ENCODE results near the gene CHCHD6. TPM values are rescaled to one million over a fixed set of nuclear protein-coding genes. Genes with fewer than 3 reads are reported as not detected.

Gene CHCHD6
- total RNA-seq, 4 donors from 2014 or later: 15.6 to 25.8 (median 21.2) TPM

- H3K4me3 ChIP-seq (ENCODE audit: low read depth, poor library complexity, severe bottlenecking): no peak overlapping the region
- peak in 1 of 2 donors; percentile 43 for DNase-seq (ENCODE audit: low spot score in 2 of 2)
- 75 to 83% methylated on average over 4 of the region's 4 CpGs for WGBS, 2 donors
- no peak for TF ChIP-seq POLR2A (IDR thresholded peaks at IDR 0.05)
- TF ChIP-seq, protein P1, sequence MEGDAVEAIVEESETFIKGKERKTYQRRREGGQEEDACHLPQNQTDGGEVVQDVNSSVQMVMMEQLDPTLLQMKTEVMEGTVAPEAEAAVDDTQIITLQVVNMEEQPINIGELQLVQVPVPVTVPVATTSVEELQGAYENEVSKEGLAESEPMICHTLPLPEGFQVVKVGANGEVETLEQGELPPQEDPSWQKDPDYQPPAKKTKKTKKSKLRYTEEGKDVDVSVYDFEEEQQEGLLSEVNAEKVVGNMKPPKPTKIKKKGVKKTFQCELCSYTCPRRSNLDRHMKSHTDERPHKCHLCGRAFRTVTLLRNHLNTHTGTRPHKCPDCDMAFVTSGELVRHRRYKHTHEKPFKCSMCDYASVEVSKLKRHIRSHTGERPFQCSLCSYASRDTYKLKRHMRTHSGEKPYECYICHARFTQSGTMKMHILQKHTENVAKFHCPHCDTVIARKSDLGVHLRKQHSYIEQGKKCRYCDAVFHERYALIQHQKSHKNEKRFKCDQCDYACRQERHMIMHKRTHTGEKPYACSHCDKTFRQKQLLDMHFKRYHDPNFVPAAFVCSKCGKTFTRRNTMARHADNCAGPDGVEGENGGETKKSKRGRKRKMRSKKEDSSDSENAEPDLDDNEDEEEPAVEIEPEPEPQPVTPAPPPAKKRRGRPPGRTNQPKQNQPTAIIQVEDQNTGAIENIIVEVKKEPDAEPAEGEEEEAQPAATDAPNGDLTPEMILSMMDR (IDR thresholded peaks at IDR 0.05): no peak
- intact Hi-C loops (cut with DNase I; ENCODE audit: low total_unique reads): loop anchor here (5.0 to 10.0 kb wide), 2 partner anchors 232 to 704 kb away; partner anchors contain the start of gene PLXNA1
Observed at GRCh38 chr3:126750756-126751121, 46.7 kb downstream of the CHCHD6 start.

DNA sequence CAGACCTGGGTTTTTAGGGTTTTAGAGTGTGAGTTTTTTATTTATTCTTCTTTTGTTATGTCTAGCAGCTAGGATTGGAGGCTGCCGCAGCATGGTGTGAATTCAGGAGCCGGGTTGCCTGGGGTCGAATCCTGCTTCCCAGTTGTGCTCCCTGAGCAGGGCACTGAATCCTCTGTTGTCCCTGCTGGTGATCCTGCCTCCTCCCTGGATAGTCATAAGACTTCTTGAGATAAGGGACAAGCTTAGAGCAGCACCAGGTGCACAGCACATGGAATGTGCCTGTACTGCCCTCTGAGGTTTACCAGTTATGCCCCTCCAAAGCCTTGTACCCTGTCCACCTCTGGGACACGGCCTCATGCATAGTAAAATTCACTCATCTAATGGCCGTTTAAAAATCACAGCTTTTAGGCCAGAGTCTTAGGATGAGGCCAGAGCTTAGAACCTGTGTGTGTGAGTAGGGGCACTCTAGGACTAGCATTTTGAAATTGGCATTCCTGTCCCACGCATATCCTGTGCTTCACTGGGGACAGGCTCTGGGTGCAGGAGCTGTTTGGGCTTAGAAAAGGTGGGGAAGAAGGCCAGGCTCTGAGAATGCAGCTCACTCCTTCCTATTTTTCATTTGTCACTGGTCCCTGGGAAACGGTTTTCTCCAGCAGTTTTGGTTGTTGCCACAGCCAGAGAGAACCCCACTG is 47.7 kb downstream of the CHCHD6 start:
- H3K4me3 ChIP-seq (ENCODE audit: low read depth, poor library complexity, severe bottlenecking): no peak overlapping the region
- 71 to 72% methylated on average over 7 of the region's 7 CpGs for WGBS, 2 donors
- intact Hi-C loops (cut with DNase I; ENCODE audit: low total_unique reads): loop anchor here (5.0 to 10.0 kb wide), 2 partner anchors 231 to 703 kb away; partner anchors contain the start of gene PLXNA1
- peak in 1 of 2 donors; percentile 75 for DNase-seq (ENCODE audit: low spot score in 2 of 2)
- TF ChIP-seq, protein P1 (IDR thresholded peaks at IDR 0.05): no peak

DNA sequence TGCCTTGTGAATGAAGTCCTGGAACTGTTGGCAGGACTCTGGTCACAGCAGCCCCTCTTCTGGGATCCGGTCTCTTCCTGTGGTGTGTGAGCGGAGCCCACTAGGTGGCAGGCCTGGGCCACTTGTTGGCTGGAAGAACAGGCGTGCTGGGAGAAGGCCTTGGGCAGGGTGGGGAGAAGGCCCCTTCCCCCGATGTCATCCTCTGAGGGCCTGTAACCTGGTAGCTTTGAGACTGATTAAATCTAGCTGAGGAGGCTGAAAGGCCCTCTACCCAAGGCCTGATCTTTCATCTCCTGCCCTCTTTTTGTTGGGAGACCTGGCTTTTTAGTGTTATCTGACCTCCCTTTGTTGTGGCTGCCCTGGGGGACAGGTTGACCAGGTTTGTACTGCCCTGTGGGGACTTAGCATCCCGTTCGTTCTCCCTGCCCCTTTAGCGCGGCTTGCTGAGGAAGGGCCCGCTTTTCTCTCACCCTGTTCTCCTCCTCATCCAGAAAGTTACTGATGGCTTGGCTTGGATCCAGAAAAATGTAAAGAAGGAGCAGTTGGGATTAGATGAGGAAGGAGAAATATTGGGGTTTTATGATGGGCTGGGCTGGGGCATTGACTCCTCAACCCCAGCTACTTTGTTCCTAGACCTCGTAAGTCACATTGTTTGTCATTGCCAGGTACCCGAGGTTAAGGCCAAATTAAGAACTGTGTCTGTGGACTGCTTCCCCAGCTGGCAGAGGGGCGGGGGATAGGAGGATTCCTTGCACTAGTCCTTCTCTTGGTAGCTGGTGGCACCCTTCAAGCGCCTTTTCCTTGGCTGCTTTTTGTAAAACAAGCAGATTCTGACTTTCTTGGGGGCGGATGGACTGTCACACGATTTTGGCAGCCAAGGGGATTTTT is 48.5 kb downstream of the CHCHD6 start:
- TF ChIP-seq, protein P1 (IDR thresholded peaks at IDR 0.05): peak in 1 of 3 donors; percentile 73
- no peak for TF ChIP-seq POLR2A (IDR thresholded peaks at IDR 0.05)
- 30 to 40% methylated on average over 15 of the region's 15 CpGs for WGBS, 2 donors
- intact Hi-C loops (cut with DNase I; ENCODE audit: low total_unique reads): loop anchor here (5.0 to 10.0 kb wide), 2 partner anchors 230 to 702 kb away; partner anchors contain the start of gene PLXNA1
- peak; percentile 70 to 94 for DNase-seq (ENCODE audit: low spot score in 2 of 2)
- H3K4me3 ChIP-seq (ENCODE audit: low read depth, poor library complexity, severe bottlenecking): no peak overlapping the region

DNA sequence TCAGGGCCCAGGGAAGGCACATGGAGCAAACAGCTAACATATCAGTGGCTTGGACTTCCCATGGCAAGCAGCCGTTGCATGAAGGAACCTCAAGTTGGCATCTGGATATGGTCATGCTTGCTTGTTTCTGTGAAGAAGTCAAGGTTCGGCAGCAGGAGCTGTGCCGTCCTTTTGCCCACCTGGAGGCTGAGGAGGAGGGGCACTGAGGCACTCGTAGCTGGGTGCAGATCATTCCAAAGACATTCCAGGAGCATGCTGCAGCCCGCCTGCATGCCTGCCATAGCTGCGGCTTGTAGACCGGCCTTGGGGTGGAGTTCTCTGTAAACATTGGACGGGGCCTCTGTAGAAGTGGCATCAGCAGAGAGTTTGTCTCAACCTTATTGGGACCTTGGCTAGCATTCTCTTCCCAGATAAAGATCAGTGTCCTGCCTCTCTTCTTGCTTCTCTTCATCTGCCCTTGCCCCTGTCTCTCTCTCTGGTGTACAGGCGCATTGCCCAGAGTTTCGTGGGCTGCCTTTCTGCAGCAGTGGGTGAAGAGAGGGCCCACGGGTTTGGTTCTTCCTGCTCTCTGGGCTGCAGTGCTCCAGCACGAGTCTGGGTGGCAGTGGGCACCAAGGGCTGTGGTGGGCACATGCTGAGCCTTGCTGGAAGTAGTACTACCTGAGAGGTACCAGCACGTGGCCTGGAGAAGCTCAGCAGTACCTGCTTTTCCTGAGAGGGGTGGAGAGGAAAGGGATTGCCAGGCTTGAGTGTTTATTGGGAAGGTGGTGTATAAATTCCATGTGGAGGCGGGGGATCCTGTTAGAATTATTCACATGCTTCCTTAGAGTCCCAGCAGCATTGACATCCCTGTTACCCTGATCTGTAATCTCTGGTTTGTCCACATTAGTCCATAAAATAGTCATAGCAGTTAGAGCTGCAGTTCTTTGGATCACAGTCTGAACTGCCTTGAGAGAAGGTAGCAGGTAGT is 49.4 kb downstream of the CHCHD6 start:
- H3K4me3 ChIP-seq (ENCODE audit: low read depth, poor library complexity, severe bottlenecking): no peak overlapping the region
- TF ChIP-seq POLR2A (IDR thresholded peaks at IDR 0.05): no peak
- TF ChIP-seq, protein P1 (IDR thresholded peaks at IDR 0.05): no peak
- peak; percentile 57 to 86 for DNase-seq (ENCODE audit: low spot score in 2 of 2)
- intact Hi-C loops (cut with DNase I; ENCODE audit: low total_unique reads): loop anchor here (5.0 to 10.0 kb wide), 2 partner anchors 229 to 701 kb away; partner anchors contain the start of gene PLXNA1
- WGBS, 2 donors: 60 to 64% methylated on average over 14 of the region's 14 CpGs

DNA sequence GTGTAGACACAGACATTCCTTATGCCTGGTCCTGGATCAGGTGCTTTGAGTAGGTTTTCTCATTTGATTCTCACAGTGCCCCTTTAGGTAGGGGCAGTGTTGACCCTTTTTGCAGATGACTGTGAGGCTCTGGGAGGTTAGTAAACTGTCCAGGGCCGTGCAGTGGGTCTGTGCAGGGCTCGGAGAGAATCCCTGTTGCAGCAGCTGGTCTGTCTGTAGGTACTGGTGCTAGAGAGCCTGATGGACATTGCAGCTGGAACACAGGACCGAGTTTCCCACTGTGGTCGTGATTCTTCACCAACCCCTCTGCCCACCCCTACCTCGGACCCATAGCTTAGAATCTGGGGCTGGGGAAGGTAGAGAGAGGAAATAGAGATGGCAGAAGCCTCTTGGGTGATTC is 51.8 kb downstream of the CHCHD6 start:
- H3K4me3 ChIP-seq (ENCODE audit: low read depth, poor library complexity, severe bottlenecking): no peak overlapping the region
- intact Hi-C loops (cut with DNase I; ENCODE audit: low total_unique reads): loop anchor here (10.0 kb wide), 1 partner anchor 699 kb away; no protein-coding TSS in a partner anchor
- WGBS, 2 donors: 89 to 93% methylated on average over 5 of the region's 5 CpGs
- TF ChIP-seq, protein P1 (IDR thresholded peaks at IDR 0.05): no peak
- no peak for TF ChIP-seq POLR2A (IDR thresholded peaks at IDR 0.05)
- DNase-seq (ENCODE audit: low spot score in 2 of 2): peak in 1 of 2 donors; percentile 73
